Stimulated activated CD8-positive, alpha-beta memory T cell treated with anti-CD3 and anti-CD28 coated beads, Interleukin-2, amount 100 ng/mL, for 48 hours (primary cell): ENCODE results near the gene ANKRD6.

Experiments
- DNase-seq, 2 donors: peaks; one replicate each; pipeline ENCODE4 v3.0.0-alpha.2; 2020; ENCODE audit warnings: low read depth in 2 of 2

Gene ANKRD6

DNA sequence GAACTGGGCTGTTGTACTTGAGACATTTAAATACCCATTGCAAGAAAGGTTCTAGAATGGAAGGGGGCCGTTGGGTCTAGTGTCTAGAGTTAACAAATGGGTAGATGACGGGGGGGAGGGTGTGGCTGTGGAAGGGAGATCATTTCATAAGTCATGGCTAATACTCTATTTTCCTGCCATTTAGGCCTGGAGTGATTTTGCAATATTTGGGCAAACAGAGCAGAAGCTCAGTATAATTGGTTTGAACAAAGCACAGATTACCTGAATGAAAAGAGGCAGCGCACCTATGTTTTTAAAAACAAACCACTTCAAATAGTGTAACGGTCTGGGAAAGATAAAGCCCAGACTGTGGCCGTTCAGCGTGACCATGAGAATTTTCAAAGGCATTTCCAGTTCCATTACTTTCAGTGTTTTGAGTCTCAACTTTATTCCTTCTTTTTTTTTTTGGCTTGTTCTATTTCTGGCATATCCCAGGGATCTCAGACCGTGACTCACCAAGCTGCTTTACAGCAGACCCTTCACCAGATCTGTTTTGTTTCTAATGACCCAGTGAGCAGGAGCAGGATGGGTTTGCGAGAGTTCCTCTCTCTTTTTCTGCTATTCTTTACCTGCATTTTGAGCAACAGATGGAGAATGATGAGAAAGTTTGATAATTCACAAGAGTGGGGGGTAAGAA is 131.9 kb downstream of the ANKRD6 start:
- DNase-seq, result no peak

DNA sequence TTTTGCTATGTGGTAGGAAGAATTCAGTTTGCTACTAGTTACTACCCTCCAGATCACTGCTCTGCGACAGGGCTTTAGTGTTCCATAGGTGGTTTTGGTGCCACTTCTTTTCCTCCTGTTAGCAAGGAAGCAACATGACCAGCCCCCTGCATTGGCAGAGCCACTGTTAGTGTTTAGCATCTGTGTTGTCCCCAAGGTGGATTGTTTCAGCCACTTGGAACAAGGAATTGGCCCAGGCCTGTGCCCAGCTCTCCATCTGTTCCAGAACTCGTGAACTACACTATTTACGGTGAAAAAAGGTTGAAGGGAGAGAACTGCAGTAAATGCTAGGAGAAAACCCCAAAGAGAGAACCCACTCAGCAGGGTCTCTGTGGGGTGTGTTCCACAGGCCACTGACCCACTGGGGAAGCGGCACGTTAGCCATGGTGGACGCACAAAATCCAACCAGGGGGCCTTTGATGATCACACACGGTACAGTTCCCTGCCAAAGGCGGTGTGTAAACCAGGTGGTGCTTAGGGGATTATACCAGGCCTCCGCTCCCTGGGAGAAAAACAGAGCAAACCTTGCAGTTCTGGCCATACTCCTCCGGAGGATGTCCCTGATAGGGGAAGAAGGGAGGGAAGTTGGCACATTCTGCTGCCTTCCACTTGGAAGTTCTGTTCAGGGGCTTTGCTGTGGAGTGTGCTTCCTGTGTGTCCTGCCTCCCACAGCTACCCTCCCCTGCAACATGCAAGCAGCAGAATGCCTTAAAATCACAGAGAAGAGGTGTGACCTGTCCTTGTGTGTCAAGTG is 133.3 kb downstream of the ANKRD6 start:
- DNase-seq, result no peak

DNA sequence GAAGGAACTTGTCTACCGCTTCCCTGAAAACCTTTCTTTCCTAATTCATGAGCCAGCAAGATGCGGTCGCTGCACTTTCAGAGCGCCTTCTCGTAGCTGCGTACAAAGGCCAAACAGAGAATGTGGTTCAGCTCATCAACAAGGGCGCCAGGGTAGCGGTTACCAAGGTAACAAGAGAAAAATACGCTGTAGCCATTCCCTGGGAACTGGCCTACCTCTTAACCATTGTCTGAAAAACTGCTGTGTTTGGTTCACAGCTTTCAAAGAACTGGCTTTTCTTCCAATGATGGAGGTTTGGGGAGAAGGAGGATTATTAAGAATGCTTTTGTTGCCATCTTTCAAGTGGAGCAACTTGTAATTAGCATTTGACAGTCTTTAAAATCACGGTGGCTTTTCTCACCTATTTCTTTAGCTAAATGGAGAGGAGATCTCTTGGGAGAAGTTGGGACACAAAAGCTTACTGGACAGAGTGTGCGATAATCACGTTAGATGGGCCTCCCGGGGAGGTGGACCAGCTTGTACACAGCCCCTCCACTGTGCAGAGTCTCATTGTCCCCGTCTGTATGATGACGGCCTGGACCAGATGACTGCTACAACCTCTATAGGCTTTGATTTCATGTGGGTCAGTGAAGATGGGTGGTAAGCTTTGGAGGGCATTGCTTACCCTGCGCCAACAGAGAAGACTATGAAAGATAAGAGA is 134.1 kb downstream of the ANKRD6 start:
- no peak for DNase-seq

DNA sequence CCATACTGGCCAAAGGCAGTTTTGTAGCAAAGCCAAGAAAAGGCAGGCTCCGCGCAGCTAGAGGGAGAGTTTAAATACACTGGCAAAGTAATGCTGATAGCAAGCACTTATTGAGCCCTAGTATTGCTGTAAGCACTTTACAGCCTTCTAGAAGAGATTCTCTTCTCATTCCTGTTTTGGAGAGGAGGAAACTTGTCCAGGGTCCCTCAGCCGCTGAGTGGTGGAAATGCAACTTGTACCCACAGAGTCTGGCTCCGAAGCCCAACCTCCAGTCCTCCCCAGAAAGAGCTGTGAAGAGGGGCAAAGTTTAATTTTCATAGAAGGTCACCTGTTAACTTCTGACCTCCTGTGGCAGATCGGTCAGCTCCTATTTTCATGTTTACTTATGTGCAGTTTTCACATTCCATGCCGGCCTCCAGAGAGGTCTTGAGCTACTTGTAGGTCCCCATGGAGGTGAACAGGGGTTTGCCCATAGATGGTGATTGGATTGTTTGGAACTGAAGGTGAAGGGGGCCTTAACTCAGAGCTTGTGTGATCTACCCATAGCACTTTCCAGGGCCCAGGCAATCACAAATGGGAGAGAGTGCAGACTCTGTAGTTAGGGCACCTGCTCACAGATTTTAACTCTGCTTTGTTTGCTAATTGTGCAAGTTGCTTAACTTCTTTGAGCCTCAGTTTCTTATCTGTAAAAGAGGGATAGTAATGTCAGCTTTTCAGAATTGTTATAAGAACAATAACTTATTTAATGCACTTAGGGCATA is 134.9 kb downstream of the ANKRD6 start:
- no peak for DNase-seq

DNA sequence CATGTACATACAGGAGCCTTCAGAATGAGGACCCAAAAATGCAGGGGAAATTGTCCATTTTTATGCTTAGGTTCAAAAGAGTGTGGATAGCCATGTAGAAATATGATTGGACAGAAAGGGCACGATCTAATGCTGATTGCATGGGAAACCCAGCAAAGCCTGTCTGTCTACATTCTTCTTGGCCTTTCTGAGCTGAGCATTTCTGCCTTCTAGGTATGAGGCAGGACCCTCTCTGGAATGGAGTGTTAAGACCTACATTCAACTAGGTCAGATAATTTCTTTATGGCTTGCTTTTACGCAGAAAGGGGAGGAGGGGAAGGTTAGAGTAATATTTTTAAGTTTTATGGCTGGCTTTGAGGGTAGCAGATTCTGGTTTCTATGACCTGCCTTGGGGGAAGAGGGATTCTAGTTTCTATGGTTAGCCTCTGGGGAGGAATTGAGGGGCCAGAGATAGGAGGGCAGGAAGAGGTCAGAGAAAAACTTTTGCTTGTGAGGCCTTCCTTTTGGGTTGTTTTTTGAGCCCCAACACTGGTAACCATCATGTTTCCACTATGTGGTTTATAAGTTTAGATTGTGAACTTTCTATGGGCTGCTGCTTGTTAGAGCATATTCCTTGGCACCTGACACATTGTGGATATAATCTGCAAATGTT is 142.1 kb downstream of the ANKRD6 start:
- DNase-seq, result no peak

DNA sequence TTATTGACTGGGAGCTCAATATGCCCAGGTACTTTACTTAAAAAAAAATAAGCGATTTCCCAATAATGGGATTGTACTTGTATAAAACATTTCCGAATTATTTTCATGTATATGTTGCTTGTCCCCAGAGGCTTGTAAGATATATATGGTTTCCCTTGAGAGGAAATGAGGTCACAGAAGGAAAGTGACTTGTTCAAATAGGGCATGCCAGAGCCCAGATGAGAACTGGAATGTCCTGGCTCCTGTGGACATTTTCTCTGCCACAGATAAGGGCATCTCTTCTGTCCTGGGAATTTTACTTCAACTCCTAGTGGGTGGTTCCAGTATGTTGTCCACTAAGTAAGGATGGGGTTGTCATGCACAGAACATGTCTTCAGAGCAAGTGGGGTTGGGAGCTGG is 142.6 kb downstream of the ANKRD6 start:
- DNase-seq, result no peak

DNA sequence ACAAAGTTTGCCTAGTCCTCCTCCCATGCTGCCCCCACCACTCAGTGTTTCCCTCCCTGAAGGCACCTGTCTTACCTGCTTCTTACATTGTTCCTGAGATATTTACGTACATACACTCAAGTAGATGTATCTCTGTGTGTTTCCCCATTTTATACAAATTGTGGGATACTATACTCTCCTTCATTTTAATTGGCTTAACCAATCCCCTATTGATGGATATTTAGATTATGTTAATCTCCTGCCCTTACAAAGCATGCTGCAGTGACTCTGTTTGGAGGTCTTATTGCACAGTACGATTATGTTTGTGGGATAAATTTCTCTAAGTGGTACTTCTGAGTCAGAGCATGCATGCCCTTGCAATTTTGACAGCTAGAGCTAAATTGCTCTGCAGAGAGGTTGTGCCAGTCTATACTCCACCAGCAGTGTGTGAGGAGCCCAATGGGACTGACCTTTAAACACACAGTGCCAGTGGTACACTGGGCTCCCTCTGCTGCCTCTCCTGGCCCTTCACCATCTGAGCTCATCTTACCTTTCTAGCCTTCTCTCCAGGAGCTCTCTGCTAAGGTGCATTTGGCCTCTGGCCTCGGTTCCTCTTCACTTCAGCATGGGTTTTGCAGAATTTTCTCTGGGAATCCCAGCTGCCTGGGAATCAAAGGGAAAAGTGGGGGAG is 148.2 kb downstream of the ANKRD6 start:
- DNase-seq, result no peak

DNA sequence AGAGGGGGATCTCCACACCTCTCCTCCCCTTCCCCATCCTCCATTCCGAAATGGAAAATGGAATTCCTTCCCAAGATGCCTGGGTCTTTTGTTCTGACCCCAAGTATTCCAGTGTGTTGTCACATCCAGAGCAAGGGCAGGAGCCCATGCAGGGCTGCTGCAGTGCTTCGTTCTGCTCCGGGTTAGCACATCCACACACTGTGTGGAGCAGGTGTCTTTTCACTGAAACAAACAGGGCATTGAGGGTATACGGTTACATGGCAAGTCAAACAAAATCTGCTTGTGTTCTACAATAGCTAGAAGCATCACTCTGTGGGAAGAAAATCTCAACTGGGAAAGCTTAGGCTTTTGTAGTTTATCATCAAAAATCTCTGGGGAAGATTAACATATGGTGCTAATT is 148.7 kb downstream of the ANKRD6 start:
- no peak for DNase-seq

DNA sequence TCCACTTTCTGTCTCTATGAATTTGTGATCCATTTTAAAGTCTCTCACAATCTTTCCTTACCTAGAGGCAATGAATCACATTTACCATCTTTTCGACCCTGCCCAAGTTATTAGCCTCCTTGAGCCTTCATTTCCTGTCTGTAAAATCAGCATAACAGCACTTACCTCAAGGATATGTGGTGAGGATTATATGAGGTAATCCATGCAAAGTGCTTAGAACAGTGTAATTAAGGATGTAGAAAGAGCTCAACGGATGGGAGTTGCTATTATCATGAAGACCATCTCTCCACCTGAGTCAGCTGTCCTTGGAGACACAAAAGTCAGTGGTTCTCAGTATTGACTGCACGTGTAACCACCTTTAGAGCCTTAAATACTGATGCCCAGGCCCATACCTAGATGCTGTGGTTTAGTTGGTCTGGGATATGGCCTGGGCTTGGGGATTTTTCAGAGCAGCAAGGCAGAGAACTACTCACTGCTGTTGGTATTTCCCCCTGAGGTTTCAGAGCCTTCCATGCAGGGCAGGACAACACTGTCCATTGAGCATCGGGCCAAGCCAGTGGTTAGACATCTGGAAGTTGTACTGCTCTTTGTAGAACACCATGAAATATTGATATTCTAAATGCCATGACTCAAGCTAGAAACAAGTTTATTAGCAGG is 149.8 kb downstream of the ANKRD6 start:
- DNase-seq, result no peak

DNA sequence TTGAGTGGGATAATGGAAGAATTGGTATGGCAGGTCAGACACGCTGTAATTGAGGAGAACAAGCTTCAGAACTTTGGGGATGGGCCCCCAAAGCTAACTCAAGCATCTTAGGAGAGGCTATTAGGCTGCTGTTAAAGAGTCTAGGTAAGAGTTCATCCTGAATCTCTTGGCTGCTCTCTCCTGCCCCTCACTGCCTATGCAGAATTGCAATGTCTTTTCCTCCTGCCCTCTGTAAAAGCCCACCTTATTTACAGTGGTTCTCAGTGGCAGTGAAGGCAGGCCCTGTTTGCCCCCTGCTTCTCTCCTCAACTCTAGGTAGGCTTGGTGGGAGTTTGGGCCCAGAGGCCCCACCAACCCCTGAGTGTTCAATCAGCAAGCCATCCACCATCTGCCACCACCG is 150.6 kb downstream of the ANKRD6 start:
- no peak for DNase-seq

DNA sequence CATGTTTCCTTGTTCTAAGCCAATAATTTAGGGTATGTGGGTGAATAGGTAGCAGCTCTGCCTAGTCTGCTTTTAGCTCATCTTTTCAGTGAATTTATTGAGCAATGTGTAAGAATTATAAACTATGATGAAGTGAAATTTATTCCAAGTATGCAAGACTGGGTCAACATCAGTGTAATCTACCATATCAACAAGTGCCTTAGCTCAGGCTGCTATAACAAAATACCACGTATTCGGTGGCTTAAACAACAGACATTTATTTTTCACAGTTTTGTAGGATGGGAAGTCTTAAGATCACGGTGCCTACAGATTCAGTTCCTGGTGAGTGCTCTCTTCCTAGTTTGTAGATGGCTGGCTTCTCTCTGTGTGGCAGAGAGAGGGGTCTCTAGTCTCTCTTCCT is 151.6 kb downstream of the ANKRD6 start:
- DNase-seq, result no peak

DNA sequence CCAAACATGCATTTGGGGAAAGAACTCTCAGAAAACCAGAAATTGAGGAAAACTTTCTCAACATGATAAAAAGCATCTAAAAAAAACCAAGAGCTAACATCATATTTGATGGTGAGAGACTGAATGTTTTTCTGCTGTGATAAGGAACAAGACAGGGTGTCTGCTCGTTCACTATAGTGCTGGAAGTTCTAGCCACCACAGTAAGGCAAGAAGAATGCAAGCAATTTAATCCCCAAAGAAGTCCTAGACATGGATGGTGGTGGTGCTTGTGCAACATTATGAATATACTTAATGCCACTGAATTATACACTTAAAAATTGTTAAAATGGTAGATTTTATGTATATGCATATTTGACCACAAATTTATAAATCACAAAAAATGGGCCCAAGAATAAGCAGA is 152.2 kb downstream of the ANKRD6 start:
- no peak for DNase-seq

DNA sequence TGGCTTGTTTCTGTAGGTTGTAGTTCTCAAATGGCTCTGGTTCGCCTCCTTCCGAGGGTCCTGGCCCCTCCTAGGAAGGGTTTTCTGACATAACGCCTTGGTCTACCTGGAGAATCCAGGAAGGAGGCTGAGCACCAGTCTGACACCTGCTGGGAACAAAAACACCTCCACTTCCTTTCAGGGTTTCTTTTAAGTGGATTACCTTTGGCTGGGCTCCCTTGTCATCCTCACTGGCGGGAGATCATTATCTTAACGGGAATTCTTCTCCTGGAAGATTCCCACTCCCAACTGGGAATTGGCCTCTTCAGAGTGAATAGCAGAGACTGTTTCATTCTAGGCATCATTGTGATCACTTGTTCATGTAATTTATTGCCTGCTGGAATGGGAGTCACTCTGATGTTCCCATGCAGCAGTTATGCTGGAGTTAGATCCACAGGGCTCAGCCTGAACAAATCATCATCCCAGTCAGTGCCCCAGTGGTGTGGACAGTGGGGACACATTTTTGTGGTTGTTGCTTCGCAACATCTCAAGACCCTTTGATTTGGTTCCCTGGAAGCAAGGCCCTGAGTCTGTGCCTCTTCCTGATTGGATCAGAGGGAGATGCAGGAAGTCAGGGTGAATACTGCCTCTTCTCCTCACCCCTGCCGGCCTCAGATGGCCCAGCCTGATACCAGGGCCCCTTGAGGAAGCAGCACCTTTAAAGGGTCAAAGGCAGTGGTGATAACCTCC is 156.5 kb downstream of the ANKRD6 start:
- DNase-seq, result no peak

DNA sequence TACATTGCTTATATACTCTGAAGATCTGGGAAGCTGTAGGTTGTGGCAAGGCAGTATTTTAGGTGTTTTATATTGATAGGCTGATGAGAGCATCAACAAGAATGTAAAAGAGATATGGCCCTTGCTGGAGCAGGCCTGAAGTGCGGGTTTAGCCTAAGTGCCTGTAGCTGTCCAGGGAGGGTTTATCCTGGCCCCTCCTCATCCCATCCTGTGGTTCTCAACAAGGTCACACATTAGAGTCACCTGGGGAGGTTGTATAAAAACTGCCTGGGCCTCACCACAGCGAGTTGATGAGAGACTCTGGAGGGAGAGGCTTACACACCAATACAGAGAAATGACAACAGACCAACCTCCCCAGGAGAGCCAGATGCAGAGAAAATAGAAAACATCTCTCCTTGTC is 157.2 kb downstream of the ANKRD6 start:
- no peak for DNase-seq

DNA sequence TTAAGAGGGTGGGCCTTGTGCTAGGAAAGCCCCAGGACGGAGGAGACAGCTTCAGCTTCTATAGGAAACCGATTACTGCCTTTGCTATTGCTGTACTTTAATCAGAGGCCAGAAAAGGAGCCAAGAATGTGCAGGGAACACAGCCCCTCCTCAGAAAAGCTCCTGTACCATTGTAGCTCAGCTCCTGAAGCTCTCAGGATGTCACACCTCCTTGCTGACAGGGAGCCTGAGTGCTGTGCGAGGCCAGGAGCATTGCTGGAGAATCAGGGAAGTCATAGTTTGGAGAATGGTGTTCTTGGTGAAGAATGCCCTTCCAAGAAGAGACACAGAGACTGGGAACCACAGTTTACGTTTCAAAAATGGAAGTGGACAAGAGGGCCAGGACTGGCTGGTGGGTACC is 158.8 kb downstream of the ANKRD6 start:
- DNase-seq, result no peak

DNA sequence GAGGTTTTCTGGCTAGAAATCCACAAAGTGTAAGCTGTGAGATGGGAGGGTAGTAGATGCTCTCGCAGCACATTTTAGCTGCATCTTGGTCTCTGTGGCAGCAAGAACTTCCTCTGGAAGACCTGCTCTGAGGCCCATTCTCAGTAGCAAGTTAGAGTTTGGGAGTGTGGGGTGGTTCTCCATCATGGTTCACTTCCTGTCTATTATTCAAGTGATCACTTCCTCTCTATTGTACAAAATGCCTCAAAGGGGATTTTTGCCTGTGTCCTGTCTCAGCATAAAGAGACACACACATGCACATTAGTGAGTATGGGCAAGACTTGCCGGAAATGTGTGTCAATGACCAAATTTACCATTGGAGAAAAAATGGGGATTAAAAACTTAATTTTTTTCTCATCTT is 163.1 kb downstream of the ANKRD6 start:
- no peak for DNase-seq

DNA sequence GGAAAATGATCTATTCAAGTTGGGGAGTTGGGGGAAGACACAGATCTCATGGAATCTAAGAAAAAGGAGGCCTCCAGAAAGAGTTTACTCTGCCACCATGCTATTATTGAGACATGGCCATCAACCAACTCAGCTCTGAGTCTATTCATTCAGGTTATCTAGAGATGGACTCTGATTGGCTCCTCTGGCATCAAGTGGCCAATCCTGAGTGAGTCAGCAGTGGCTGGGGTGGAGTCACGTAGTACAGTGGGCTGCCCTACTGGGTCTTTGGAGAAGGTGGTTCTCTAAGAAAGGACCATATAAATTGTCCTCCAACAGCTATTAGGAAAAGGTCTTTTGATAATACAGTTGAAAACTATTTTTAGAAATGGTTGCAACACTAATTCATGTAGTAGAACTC is 163.5 kb downstream of the ANKRD6 start:
- no peak for DNase-seq

DNA sequence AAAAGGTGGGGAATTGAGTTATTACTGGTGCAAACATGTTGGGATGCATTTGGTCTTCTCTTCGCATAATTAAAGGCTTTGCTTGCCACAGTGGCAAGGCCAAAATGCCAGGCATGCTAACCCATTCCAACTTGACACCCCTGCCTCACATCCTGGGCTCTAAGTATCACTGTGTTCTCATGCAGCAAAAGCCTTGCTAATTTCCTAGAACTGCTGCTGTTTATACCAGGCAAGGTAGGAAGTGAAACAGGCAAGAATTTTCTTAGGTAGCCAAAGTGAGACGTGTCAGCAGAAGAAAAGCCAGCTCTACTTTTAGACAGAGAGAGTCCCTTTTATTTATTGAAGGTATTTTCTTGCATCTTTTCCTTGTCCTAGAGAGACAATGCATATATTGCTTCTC is 164.4 kb downstream of the ANKRD6 start:
- no peak for DNase-seq

DNA sequence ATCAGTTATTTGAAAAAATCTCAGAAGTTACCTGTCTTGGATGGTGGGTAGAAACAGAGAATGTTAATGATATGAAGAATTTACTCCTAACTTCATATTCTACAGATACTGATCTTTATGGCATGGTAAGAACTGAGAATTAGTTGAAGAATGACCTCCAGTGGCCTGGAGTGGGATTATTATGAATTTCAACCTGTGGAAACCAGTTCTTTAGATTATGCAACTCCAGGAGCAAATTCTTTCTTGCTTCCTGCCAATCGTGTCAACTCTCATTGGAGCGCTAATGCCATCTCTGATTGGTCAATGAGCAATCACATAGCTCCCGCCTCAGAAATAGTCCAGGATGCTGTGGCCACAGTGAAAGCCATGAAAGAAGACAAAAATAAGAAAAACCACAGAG is 165.0 kb downstream of the ANKRD6 start:
- no peak for DNase-seq

DNA sequence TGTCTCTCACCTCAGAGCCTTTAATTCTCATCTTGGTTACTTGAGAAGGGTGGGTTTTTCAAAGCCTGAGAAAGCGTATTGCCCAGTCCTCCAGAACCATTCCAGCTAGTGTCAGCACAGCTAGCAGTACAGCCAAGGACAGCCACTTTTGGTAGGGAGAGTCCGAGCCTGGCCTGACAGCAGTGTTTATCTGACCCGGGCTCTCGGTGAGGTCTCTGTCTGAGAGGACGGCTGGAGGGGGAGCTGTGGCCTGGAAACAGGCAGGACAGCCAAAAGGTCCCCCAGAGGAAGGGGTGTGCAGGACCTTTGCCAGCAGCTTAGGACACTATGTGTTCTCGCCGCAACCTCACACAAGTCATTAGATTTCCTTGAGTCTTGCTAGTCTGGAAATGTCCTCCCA is 166.8 kb downstream of the ANKRD6 start:
- no peak for DNase-seq
